ENCODE results near the gene IL22. TPM values are rescaled to one million over a fixed set of nuclear protein-coding genes. Genes with fewer than 3 reads are reported as not detected.

The IL22 gene
- polyA plus RNA-seq, 1 donor = not detected

- no CpG with 5 or more reads among the region's 6 CpGs for WGBS (ENCODE audit: insufficient coverage, low lambda C conversion rate)
- Histone ChIP-seq H3K9me3 (ENCODE audit: control insufficient read depth, low read depth, low read length) (no peaks in the 10 kb centered on the region), H3K27ac (ENCODE audit: low read length) (peak overlapping the region; percentile 19), H3K4me1 (ENCODE audit: control insufficient read depth, insufficient read depth, low read length) (peaks cover 3% of the 10 kb centered on the region), H3K27me3 (ENCODE audit: control insufficient read depth, insufficient read depth, low read length) (peaks cover 3% of the 10 kb centered on the region), H3K36me3 (ENCODE audit: control insufficient read depth, insufficient read depth, low read length) (no peaks in the 10 kb centered on the region), H3K4me3 (ENCODE audit: low read length) (no peak overlapping the region)
- DNase-seq = no peak
Measured at GRCh38 chr12:68245180-68246021, 8.0 kb downstream of the IL22 start.

- peaks cover 3% of the 10 kb centered on the region for H3K4me1 ChIP-seq (ENCODE audit: control insufficient read depth, insufficient read depth, low read length)
- peaks cover 3% of the 10 kb centered on the region for H3K27me3 ChIP-seq (ENCODE audit: control insufficient read depth, insufficient read depth, low read length)
- no peak overlapping the region for H3K4me3 ChIP-seq (ENCODE audit: low read length)
- no peak overlapping the region for H3K27ac ChIP-seq (ENCODE audit: low read length)
- no peaks in the 10 kb centered on the region for H3K36me3 ChIP-seq (ENCODE audit: control insufficient read depth, insufficient read depth, low read length)
- H3K9me3 ChIP-seq (ENCODE audit: control insufficient read depth, low read depth, low read length) = no peaks in the 10 kb centered on the region
- no peak for DNase-seq
Measured at GRCh38 chr12:68242777-68243176, 10.6 kb downstream of the IL22 start.

- H3K27ac ChIP-seq (ENCODE audit: low read length) = no peak overlapping the region
- DNase-seq = peak; percentile 38 to 64
- no peaks in the 10 kb centered on the region for H3K27me3 ChIP-seq (ENCODE audit: control insufficient read depth, insufficient read depth, low read length)
- no CpG with 5 or more reads among the region's 1 CpG for WGBS (ENCODE audit: insufficient coverage, low lambda C conversion rate)
- no peaks in the 10 kb centered on the region for H3K36me3 ChIP-seq (ENCODE audit: control insufficient read depth, insufficient read depth, low read length)
- H3K4me3 ChIP-seq (ENCODE audit: low read length) = no peak overlapping the region
- no peaks in the 10 kb centered on the region for H3K9me3 ChIP-seq (ENCODE audit: control insufficient read depth, low read depth, low read length)
- H3K4me1 ChIP-seq (ENCODE audit: control insufficient read depth, insufficient read depth, low read length) = peaks cover 3% of the 10 kb centered on the region
Measured at GRCh38 chr12:68240975-68241374, 12.4 kb downstream of the IL22 start.

GRCh38 chr12:68240079-68240478, 13.3 kb downstream of the IL22 start:
- WGBS (ENCODE audit: insufficient coverage, low lambda C conversion rate) = no CpG with 5 or more reads among the region's 1 CpG
- no peaks in the 10 kb centered on the region for H3K36me3 ChIP-seq (ENCODE audit: control insufficient read depth, insufficient read depth, low read length)
- H3K4me1 ChIP-seq (ENCODE audit: control insufficient read depth, insufficient read depth, low read length) = peaks cover 3% of the 10 kb centered on the region

GRCh38 chr12:68239309-68239982, 14.0 kb downstream of the IL22 start:
- H3K27ac ChIP-seq (ENCODE audit: low read length) = no peak overlapping the region
- H3K27me3 ChIP-seq (ENCODE audit: control insufficient read depth, insufficient read depth, low read length) = peaks cover 4% of the 10 kb centered on the region
- WGBS (ENCODE audit: insufficient coverage, low lambda C conversion rate) = 100% methylated on average over 1 of the region's 6 CpGs
- no peak for DNase-seq
- no peaks in the 10 kb centered on the region for H3K9me3 ChIP-seq (ENCODE audit: control insufficient read depth, low read depth, low read length)
- peaks cover 3% of the 10 kb centered on the region for H3K4me1 ChIP-seq (ENCODE audit: control insufficient read depth, insufficient read depth, low read length)
- no peaks in the 10 kb centered on the region for H3K36me3 ChIP-seq (ENCODE audit: control insufficient read depth, insufficient read depth, low read length)
- no peak overlapping the region for H3K4me3 ChIP-seq (ENCODE audit: low read length)

More at GRCh38 chr12:68240079-68240478, 13.3 kb downstream of the IL22 start:
- H3K27ac ChIP-seq (ENCODE audit: low read length) = no peak overlapping the region
- H3K9me3 ChIP-seq (ENCODE audit: control insufficient read depth, low read depth, low read length) = no peaks in the 10 kb centered on the region
- peak; percentile 48 to 62 for DNase-seq
- peaks cover under 1% of the 10 kb centered on the region for H3K27me3 ChIP-seq (ENCODE audit: control insufficient read depth, insufficient read depth, low read length)
- no peak overlapping the region for H3K4me3 ChIP-seq (ENCODE audit: low read length)

DNA sequence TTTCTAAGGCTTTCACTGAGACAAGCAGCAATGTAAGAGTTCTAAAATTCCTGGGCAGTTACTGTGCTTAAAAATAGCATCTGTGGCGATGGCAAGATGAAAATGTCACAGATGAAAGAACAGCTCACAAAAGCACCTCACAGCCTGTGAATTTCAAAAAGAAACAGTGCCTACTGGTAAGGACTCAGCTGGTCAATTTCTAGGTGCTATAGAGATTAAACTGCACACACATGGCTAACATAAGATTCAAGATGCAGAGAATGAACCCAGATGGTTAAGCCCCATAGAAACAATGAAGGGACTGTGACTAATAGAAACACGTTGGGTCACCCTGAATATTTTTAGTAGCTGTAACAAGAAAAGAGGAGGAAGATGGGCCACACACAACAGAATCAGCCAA, 15.8 kb downstream of the IL22 start:
- Histone ChIP-seq H3K4me1 (ENCODE audit: control insufficient read depth, insufficient read depth, low read length) (peaks cover 3% of the 10 kb centered on the region), H3K9me3 (ENCODE audit: control insufficient read depth, low read depth, low read length) (no peaks in the 10 kb centered on the region), H3K4me3 (ENCODE audit: low read length) (no peak overlapping the region), H3K36me3 (ENCODE audit: control insufficient read depth, insufficient read depth, low read length) (no peaks in the 10 kb centered on the region), H3K27me3 (ENCODE audit: control insufficient read depth, insufficient read depth, low read length) (peaks cover 8% of the 10 kb centered on the region), H3K27ac (ENCODE audit: low read length) (no peak overlapping the region)
- WGBS (ENCODE audit: insufficient coverage, low lambda C conversion rate) = no CpG with 5 or more reads among the region's 2 CpGs
- no peak for DNase-seq

DNA sequence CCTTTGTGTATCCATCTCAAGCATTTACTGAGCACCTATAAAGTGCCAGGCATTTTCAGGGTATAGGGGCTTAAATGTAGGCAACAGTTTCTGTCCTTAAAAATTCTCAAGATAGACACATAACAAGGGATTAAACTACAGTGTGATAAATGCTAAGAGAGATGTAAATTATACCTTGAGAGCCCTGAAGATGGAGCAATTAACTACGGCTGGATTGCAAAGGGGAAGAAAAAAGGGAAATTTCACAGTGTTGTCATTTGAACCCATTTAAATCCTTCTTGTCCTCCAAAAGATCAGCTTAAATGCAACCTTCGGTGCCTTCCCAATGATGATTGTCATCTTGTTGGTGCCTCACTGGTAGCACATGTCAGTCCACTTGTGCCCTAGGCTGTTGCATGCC, 16.3 kb downstream of the IL22 start:
- H3K36me3 ChIP-seq (ENCODE audit: control insufficient read depth, insufficient read depth, low read length) = no peaks in the 10 kb centered on the region
- H3K27ac ChIP-seq (ENCODE audit: low read length) = no peak overlapping the region
- no peak overlapping the region for H3K4me3 ChIP-seq (ENCODE audit: low read length)
- H3K4me1 ChIP-seq (ENCODE audit: control insufficient read depth, insufficient read depth, low read length) = peaks cover 3% of the 10 kb centered on the region
- H3K27me3 ChIP-seq (ENCODE audit: control insufficient read depth, insufficient read depth, low read length) = peaks cover 8% of the 10 kb centered on the region
- no CpG with 5 or more reads among the region's 2 CpGs for WGBS (ENCODE audit: insufficient coverage, low lambda C conversion rate)
- no peak for DNase-seq
- H3K9me3 ChIP-seq (ENCODE audit: control insufficient read depth, low read depth, low read length) = no peaks in the 10 kb centered on the region

DNA sequence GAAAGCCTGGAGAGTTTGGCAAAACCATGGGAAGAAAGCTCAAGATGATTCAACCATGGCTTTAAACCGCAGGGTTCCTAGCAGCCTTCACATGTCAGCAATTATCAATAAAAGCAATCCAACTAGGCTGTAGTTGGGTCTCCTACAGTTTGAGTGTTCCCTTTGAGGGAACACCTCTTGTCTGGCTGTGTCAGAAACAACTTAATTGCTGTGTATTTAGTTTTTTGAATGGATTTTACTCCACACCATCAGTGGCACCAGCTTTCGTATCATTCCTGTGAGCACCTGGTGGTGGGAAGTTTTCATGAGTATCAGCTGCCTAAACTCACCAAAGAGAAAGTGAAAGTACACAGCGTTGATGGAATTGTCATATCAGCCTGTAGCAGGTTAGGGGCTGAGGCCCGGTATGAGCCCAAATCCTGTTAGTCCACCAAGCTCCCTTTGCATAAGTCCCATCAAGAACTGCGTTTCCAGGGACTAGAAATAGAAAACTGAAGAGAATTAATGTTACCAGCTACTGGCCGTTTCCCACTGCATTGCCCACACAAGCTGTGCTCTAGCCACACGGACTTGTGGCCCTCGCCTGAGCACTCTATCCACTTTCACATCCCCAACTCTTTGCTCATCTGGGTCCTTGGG, 16.9 kb downstream of the IL22 start:
- Histone ChIP-seq H3K27me3 (ENCODE audit: control insufficient read depth, insufficient read depth, low read length) (peaks cover 8% of the 10 kb centered on the region), H3K4me3 (ENCODE audit: low read length) (no peak overlapping the region), H3K4me1 (ENCODE audit: control insufficient read depth, insufficient read depth, low read length) (peaks cover 3% of the 10 kb centered on the region), H3K36me3 (ENCODE audit: control insufficient read depth, insufficient read depth, low read length) (no peaks in the 10 kb centered on the region), H3K27ac (ENCODE audit: low read length) (no peak overlapping the region), H3K9me3 (ENCODE audit: control insufficient read depth, low read depth, low read length) (no peaks in the 10 kb centered on the region)
- DNase-seq = peak in 1 of 2 donors; percentile 29
- 100% methylated on average over 2 of the region's 8 CpGs for WGBS (ENCODE audit: insufficient coverage, low lambda C conversion rate)

- no peak overlapping the region for H3K27ac ChIP-seq (ENCODE audit: low read length)
- no peak for DNase-seq
- H3K4me1 ChIP-seq (ENCODE audit: control insufficient read depth, insufficient read depth, low read length) = peaks cover under 1% of the 10 kb centered on the region
- no peak overlapping the region for H3K4me3 ChIP-seq (ENCODE audit: low read length)
- no peaks in the 10 kb centered on the region for H3K36me3 ChIP-seq (ENCODE audit: control insufficient read depth, insufficient read depth, low read length)
- peaks cover 8% of the 10 kb centered on the region for H3K27me3 ChIP-seq (ENCODE audit: control insufficient read depth, insufficient read depth, low read length)
- no peaks in the 10 kb centered on the region for H3K9me3 ChIP-seq (ENCODE audit: control insufficient read depth, low read depth, low read length)
- WGBS (ENCODE audit: insufficient coverage, low lambda C conversion rate) = 100% methylated on average over 2 of the region's 2 CpGs
Measured at GRCh38 chr12:68235576-68235975, 17.8 kb downstream of the IL22 start.

DNA sequence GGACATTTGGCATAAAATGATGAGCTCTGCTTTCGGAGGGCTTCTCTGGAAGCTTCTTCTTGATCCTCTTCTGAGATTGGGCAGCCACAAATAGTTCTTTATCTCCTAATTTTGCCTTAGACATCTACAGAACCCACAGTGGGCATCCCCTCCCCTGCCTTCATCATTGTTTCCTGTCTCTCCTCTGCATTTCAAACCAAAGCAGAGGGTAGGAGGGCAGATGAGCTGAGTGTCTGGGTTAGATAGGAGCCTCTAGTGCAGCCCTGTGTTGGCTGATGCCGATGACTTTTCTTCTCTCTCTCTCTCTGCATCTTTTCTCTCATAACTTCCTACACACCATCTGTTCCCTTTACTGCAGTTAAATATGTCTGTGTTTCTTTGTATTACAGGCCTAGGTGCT, 19.3 kb downstream of the IL22 start:
- Histone ChIP-seq H3K36me3 (ENCODE audit: control insufficient read depth, insufficient read depth, low read length) (no peaks in the 10 kb centered on the region), H3K27ac (ENCODE audit: low read length) (no peak overlapping the region), H3K9me3 (ENCODE audit: control insufficient read depth, low read depth, low read length) (no peaks in the 10 kb centered on the region), H3K4me1 (ENCODE audit: control insufficient read depth, insufficient read depth, low read length) (no peaks in the 10 kb centered on the region), H3K27me3 (ENCODE audit: control insufficient read depth, insufficient read depth, low read length) (peaks cover 10% of the 10 kb centered on the region), H3K4me3 (ENCODE audit: low read length) (no peak overlapping the region)
- no peak for DNase-seq
- no CpG with 5 or more reads among the region's 2 CpGs for WGBS (ENCODE audit: insufficient coverage, low lambda C conversion rate)
